ENCODE data around the gene C15orf40. TPM values are rescaled to one million over a fixed set of nuclear protein-coding genes. Genes with fewer than 3 reads are reported as not detected.
"Not testable (repeated sequence)": the region's sequence is repeated elsewhere in the genome, so short reads cannot be mapped to it uniquely, and the experiment has no call there.

C15orf40 gene
- total and polyA plus RNA-seq, 9 donors, result 8.4 to 27.4 (median 18.0) TPM

GRCh38 chr15:82945326-82945725 is 66.1 kb downstream of the C15orf40 start:
- Histone ChIP-seq H3K4me3 (no peak overlapping the region), H3K36me3 (no peaks in the 10 kb centered on the region), H3K27ac (no peak overlapping the region), H3K4me1 (ENCODE audit: insufficient read depth) (no peaks in the 10 kb centered on the region), H3K9me3 (no peaks in the 10 kb centered on the region), H3K27me3 (no peaks in the 10 kb centered on the region)
- DNase-seq, result no peak
- TF ChIP-seq, protein P1, sequence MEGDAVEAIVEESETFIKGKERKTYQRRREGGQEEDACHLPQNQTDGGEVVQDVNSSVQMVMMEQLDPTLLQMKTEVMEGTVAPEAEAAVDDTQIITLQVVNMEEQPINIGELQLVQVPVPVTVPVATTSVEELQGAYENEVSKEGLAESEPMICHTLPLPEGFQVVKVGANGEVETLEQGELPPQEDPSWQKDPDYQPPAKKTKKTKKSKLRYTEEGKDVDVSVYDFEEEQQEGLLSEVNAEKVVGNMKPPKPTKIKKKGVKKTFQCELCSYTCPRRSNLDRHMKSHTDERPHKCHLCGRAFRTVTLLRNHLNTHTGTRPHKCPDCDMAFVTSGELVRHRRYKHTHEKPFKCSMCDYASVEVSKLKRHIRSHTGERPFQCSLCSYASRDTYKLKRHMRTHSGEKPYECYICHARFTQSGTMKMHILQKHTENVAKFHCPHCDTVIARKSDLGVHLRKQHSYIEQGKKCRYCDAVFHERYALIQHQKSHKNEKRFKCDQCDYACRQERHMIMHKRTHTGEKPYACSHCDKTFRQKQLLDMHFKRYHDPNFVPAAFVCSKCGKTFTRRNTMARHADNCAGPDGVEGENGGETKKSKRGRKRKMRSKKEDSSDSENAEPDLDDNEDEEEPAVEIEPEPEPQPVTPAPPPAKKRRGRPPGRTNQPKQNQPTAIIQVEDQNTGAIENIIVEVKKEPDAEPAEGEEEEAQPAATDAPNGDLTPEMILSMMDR (IDR thresholded peaks at IDR 0.05), result no peak
- no peak for TF ChIP-seq POLR2A (IDR thresholded peaks at IDR 0.05)
- intact Hi-C loops (cut with DNase I), result no loop called here
- 76 to 92% (median 91%) methylated on average over 5 of the region's 5 CpGs for WGBS, 3 donors

- H3K9me3 ChIP-seq, result no peaks in the 10 kb centered on the region
- 76 to 77% (median 76%) methylated on average over 5 of the region's 5 CpGs for whole genome bisulfite sequencing, 3 donors
- no peak for DNase-seq
- no peaks in the 10 kb centered on the region for H3K27me3 ChIP-seq
- H3K36me3 ChIP-seq, result no peaks in the 10 kb centered on the region
- no peak overlapping the region for H3K27ac ChIP-seq
- TF ChIP-seq, protein P1 (IDR thresholded peaks at IDR 0.05), result no peak
- TF ChIP-seq EP300 (IDR thresholded peaks at IDR 0.05), result no peak
- TF ChIP-seq POLR2A (IDR thresholded peaks at IDR 0.05), result no peak
- intact Hi-C loops (cut with DNase I), result no loop called here
- H3K4me1 ChIP-seq (ENCODE audit: insufficient read depth), result no peaks in the 10 kb centered on the region
- H3K4me3 ChIP-seq, result no peak overlapping the region
Observed at GRCh38 chr15:82944821-82945220, 66.6 kb downstream of the C15orf40 start.

DNA sequence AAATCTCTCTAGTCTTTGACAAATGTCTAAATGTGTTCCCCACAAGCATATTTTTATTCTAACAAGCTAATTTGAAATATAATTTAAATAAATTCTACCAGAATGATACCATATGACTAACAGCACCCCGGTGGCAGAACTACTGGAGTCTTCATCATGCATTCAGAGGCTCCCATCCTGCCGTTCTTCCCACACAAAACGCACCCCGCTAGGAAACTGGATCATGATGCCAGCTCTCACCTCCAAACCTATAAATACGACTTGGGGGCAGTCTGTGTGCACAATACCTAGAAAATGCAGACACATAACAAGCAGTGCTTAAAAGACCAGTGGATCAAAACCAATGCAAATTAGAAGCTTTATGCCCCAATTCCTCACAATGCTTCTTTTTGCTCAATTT is 67.4 kb downstream of the C15orf40 start:
- Histone ChIP-seq H3K4me3 (no peak overlapping the region), H3K9me3 (no peaks in the 10 kb centered on the region), H3K4me1 (ENCODE audit: insufficient read depth) (no peaks in the 10 kb centered on the region), H3K27ac (no peak overlapping the region), H3K27me3 (no peaks in the 10 kb centered on the region), H3K36me3 (no peaks in the 10 kb centered on the region)
- intact Hi-C loops (cut with DNase I), result no loop called here
- DNase-seq, result no peak
- 86 to 89% (median 88%) methylated on average over 5 of the region's 5 CpGs for WGBS, 3 donors
- TF ChIP-seq POLR2A (IDR thresholded peaks at IDR 0.05), result no peak
- no peak for TF ChIP-seq EP300 (IDR thresholded peaks at IDR 0.05)
- TF ChIP-seq, protein P1 (IDR thresholded peaks at IDR 0.05), result no peak

DNA sequence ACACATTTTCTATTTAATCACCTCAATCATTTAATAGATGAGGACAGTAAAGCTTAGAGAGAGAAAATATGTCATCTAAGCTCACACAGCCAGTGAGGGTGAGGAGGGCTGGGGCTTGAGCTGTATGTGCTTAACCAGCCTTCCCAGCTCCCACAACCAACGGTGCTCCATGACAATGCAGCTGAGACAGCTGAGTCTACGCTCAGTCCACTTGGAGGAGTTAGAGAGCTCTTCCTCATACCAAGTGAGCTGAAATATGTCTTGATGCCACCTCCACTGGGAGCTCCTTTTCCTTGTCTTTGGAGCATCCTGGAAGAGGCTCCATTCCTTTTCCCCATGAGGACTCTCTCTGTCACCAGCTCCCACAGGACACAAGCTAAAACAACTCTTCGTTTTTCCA is 68.3 kb downstream of the C15orf40 start:
- Histone ChIP-seq H3K27me3 (no peaks in the 10 kb centered on the region), H3K36me3 (no peaks in the 10 kb centered on the region), H3K4me1 (ENCODE audit: insufficient read depth) (no peaks in the 10 kb centered on the region), H3K27ac (no peak overlapping the region), H3K9me3 (no peaks in the 10 kb centered on the region), H3K4me3 (no peak overlapping the region)
- TF ChIP-seq EP300 (IDR thresholded peaks at IDR 0.05) (no peak), POLR2A (IDR thresholded peaks at IDR 0.05) (no peak)
- TF ChIP-seq, protein P1 (IDR thresholded peaks at IDR 0.05), result no peak
- intact Hi-C loops (cut with DNase I), result no loop called here
- 73 to 78% (median 73%) methylated on average over 3 of the region's 3 CpGs for WGBS, 3 donors
- no peak for DNase-seq

DNA sequence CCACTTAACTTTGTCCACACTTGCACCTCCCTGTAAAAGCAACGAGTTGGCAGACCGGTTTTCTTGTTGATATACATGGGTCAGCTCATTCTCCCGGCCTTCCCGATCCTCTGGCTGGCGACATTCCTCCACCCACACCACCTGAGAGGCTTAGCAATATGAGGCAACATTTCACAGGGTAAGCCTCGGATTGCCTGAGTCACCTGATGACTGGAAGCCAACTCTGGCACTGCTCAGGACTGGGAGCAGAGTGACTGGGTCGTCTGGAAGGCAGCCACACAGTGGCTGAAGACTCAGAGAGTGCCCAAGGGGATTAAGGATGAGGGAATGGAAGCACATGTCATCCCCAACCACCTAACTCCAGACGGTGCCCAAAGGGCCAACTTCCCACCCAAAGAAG is 68.7 kb downstream of the C15orf40 start:
- no peak for DNase-seq
- 79 to 84% (median 80%) methylated on average over 8 of the region's 8 CpGs for WGBS, 3 donors
- H3K36me3 ChIP-seq, result no peaks in the 10 kb centered on the region
- H3K27me3 ChIP-seq, result no peaks in the 10 kb centered on the region
- no peaks in the 10 kb centered on the region for H3K4me1 ChIP-seq (ENCODE audit: insufficient read depth)
- intact Hi-C loops (cut with DNase I), result no loop called here
- H3K9me3 ChIP-seq, result no peaks in the 10 kb centered on the region
- H3K4me3 ChIP-seq, result no peak overlapping the region
- H3K27ac ChIP-seq, result no peak overlapping the region
- no peak for TF ChIP-seq POLR2A (IDR thresholded peaks at IDR 0.05)
- TF ChIP-seq EP300 (IDR thresholded peaks at IDR 0.05), result no peak
- TF ChIP-seq, protein P1 (IDR thresholded peaks at IDR 0.05), result no peak

- H3K4me1 ChIP-seq (ENCODE audit: insufficient read depth); H3K4me3 ChIP-seq; H3K27ac ChIP-seq; DNase-seq; H3K27me3 ChIP-seq; intact Hi-C loops (cut with DNase I); H3K9me3 ChIP-seq; H3K36me3 ChIP-seq: not testable (repeated sequence)
- WGBS, 3 donors, result 94 to 95% (median 95%) methylated on average over 6 of the region's 6 CpGs
Observed at GRCh38 chr15:82939678-82940077, 71.8 kb downstream of the C15orf40 start.

Measured in ovary (tissue), 9 donors.